HL-60/S4 treated with phorbol 12-myristate 13-acetate at 8.2 ng/mL for 4 days and 3 days (cell line): Measurements from ENCODE around the gene HES2.
"Not testable (repeated sequence)": the region's sequence is repeated elsewhere in the genome, so short reads cannot be mapped to it uniquely, and the experiment has no call there.

Experiments used
- in situ Hi-C: fragments of 300-500 bp; cut with MboI; formaldehyde crosslinking; loops from 2 replicates; pipeline ENCODE4 v1.15.0; 2022; ENCODE audit warnings: low sequenced_read_pairs

Gene HES2

GRCh38 chr1:6437012-6437700, 17.4 kb upstream of the HES2 start:
- in situ Hi-C loops = not testable (repeated sequence)

- in situ Hi-C loops = not testable (repeated sequence)
These were observed 16.6 kb upstream of the HES2 start for GRCh38 chr1:6436277-6436676.

- in situ Hi-C loops = no loop called here
These were observed 15.8 kb upstream of the HES2 start for GRCh38 chr1:6435547-6435946.

GRCh38 chr1:6435129-6435528, 15.4 kb upstream of the HES2 start:
- in situ Hi-C loops = no loop called here

- in situ Hi-C loops = no loop called here
These were observed 14.5 kb upstream of the HES2 start for GRCh38 chr1:6434186-6434585.

GRCh38 chr1:6431645-6432579, 12.2 kb upstream of the HES2 start:
- in situ Hi-C loops = not testable (repeated sequence)

- in situ Hi-C loops = not testable (repeated sequence)
These were observed 10.1 kb upstream of the HES2 start for GRCh38 chr1:6429660-6430411.

- in situ Hi-C loops = not testable (repeated sequence)
These were observed 8.7 kb upstream of the HES2 start for GRCh38 chr1:6428453-6428852.

GRCh38 chr1:6427441-6428390, 8.0 kb upstream of the HES2 start:
- in situ Hi-C loops = no loop called here

GRCh38 chr1:6426972-6427350, 7.2 kb upstream of the HES2 start:
- in situ Hi-C loops = no loop called here

- in situ Hi-C loops = no loop called here
These were observed 6.7 kb upstream of the HES2 start for GRCh38 chr1:6426277-6426971.

- in situ Hi-C loops = no loop called here
These were observed 5.9 kb upstream of the HES2 start for GRCh38 chr1:6425658-6426057.

- in situ Hi-C loops = loop anchor here (25.0 kb wide), 1 partner anchor 163 kb away; the partner anchor contains the start of gene GPR153
These were observed 5.2 kb upstream of the HES2 start, which contains the start of gene ESPN for GRCh38 chr1:6424619-6425593. TSS of gene ESPN (plus strand) at chr1:6424776. CDS start at chr1:6424956, 180 bp downstream.

- in situ Hi-C loops = loop anchor here (25.0 kb wide), 1 partner anchor 162 kb away; the partner anchor contains the start of gene GPR153
These were observed 4.4 kb upstream of the HES2 start for GRCh38 chr1:6424000-6424565.

- in situ Hi-C loops = loop anchor here (25.0 kb wide), 1 partner anchor 161 kb away; the partner anchor contains the start of gene GPR153
These were observed 3.7 kb upstream of the HES2 start for GRCh38 chr1:6423321-6423999.

GRCh38 chr1:6421266-6421665, 1.5 kb upstream of the HES2 start:
- in situ Hi-C loops = loop anchor here (25.0 kb wide), 1 partner anchor 159 kb away; the partner anchor contains the start of gene GPR153

- in situ Hi-C loops = loop anchor here (25.0 kb wide), 1 partner anchor 158 kb away; the partner anchor contains the start of gene GPR153
These were observed 829 bp upstream of the HES2 start for GRCh38 chr1:6420454-6421042.
